HG02884 (cell line): ENCODE results near the gene CORO7.

Experiments
- ATAC-seq: cut with Tn5 transposase; IDR thresholded peaks from one replicate; pipeline ENCODE4 v1.9.1; 2021; ENCODE audit warnings: mild to moderate bottlenecking, moderate library complexity; ENCODE audit not compliant: unreplicated experiment

CORO7 gene

DNA sequence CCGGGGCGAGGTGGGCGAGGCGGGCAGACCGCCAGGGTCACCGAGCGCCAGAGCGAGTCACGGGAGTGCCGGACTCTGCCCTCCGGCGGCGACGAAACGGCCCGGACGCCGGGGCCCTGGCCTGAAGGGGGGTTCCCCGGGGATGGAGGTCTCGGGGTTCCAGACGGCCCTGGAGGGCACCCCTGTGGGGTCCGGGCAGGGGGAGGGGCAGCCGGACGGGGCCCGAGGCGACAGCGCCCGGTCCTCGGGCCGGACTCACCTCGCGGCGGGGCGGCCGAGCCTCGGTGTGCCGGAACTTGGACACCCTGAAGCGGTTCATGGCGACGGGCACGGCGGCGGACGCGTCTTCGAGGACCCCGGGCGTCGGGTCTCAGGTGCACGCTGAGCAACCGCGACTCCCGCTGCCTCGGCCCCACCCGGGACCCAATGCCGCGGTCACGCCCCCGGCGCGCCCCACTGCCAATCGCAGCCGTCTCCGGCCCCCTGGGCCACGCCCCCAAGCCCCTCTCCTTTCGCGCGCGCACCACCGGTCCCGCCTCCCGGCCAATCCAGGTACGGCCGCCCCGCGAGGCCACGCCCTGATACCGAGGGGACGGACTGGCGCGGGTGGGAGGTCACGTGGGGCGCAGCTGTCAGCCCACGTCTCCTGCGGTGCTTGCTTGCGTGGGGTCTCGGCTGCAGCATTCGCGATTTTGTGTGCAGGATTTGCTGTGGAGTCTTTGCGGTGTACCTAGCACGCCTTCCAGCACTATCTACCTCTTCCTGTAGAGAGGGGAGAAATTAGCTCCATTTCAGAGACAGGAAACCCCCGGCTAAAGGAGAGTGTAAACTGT lies at the start of gene CORO7:
CORO7 (minus strand) TSS at position 397 of the 833 bp plus-strand sequence; CDS start at position 319, 78 bp downstream.
- ATAC-seq, result peak; percentile 61

DNA sequence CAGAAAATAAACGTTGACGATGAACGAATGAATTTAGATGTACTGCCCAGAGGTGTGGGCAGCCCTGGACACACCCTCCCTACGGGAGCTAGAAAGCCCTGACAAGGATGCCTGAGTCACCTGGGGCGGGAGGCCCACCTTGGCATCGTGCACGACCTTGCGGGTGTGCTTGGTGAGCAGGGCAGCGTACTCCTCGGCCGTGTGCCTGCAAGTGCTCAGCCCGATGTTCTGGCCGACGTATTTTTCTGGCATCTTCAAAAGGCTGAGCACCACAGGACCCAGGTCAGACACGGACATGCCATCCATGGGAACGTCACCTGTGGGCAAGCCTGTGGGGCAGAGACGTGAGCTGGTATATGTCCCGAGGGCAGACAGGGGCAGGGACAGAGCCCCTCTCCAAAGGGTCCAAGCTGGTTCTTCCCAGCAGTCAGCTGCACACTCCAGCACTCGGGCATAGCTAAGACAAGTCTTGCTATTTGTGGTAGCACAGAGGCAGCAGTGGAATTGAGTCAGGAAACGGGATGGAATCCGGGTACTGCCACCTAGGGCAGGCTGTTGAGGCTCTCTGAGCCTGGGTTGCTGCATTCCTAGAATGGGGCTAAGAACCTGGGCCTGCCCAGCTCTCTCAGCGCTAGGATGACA lies 47.2 kb upstream of the CORO7 start:
- ATAC-seq, result no peak

DNA sequence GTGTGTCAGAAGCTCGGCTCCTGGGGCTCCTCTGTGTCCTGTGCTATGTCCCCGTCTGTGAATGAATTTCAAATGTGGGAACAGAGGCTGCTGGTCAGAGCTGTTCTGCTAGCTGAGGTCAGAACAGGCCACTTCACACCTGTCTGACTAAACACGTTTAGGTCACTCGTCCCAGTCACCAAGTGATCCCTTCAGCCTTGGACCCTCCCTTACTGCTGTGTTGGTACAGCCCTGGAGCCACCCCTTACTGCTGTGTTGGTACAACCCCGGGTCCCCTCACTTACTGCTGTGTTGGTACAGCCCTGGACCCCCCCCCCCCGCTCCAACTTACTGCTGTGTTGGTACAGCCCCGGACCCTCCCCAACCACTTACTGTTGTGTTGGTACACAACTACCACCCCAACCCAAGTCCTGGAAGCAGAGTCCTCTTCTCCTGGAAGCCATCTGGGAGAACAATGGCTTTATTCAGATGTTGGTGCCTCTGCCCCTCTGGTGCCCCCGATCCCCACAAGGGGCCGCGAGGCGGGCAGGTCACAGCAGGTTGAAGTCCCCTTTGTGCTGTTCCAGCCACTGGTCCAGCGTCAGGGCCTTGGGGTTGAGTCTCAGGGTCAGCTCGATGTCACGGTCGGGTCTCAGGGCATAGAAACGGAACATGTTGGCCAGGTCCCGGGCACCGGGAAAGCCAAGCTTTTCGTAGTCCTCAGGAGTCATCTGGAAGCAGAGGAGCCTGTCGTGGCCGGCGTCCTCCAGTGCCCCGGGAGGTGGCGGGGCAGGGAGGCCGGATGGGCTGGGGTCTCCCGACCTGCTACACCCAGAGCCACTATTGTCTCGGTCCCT lies 45.1 kb upstream of the CORO7 start:
- ATAC-seq, result no peak

DNA sequence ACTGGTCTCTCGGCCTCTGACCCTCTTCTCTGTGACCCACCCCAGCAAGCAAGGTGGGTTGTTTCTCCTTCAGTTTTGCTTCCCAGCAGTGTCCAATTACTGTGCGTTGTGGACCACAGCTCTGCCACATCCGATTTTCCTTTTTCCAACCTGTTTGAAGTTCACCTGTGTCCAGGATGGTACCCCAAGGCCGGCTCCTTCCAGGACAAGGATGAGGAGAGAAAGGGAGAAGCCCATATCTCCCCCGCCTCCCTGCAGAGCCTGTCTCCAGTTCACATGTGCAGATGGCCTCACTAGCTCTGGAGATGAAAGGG lies 44.5 kb upstream of the CORO7 start:
- no peak for ATAC-seq

DNA sequence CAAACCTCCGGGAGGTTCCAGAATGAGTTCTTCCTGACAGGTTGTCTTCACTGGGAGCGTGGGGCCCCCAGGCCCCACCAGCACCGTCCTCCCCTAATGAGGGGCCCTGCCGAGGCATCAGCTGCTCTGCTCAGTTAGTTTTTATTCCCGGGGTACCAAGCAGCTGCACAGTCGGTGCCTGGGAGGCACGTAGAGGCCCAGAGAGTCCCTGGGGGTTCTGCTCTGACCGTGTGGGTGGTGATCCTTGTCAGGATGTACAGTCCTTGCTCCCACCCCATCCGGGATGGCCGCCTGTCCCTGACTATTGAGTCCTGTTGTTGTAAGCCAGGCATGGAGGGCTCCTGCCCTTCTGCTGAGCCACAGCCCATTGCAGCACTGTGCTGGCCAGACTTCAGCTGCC lies 39.6 kb upstream of the CORO7 start:
- ATAC-seq, result no peak

DNA sequence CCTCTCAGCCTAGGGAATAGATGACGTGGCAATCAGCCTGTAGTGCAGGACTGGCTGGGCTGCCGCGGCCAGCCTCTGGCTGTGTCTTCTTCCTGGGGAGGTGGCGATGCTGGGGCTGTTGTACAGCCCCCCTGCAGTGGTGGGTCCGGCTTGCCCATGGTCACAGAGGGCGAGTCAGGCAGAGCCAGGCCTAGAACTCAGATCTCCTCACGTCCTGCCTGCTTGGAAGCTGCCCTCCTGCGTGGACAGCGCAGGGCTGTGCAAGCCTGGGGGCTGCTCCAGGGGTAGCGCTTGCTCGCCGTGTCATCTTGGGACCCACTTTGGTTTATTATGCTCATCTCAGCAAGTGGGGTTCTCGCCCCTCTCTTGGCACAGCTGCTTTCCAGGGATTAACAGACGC lies 38.7 kb upstream of the CORO7 start:
- no peak for ATAC-seq

DNA sequence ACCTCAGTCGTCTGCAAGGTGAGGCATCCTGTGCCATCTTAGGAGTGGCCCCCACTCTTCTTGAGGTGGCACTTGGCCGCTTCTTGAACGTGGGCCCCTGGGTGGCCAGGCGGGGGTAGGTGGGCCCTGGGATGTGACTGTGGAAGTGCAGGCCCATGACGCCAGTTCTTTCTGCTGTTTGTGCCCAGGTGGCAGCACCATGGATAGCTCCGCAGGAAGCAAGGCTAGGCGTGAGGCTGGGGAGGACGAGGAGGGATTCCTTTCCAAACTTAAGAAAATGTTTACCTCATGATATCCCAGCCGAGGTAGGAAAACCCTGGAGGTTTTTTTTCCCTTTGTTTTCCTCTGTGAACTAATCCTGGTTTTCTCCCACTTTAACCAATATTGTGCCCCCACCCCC lies 38.2 kb upstream of the CORO7 start:
- ATAC-seq, result no peak

DNA sequence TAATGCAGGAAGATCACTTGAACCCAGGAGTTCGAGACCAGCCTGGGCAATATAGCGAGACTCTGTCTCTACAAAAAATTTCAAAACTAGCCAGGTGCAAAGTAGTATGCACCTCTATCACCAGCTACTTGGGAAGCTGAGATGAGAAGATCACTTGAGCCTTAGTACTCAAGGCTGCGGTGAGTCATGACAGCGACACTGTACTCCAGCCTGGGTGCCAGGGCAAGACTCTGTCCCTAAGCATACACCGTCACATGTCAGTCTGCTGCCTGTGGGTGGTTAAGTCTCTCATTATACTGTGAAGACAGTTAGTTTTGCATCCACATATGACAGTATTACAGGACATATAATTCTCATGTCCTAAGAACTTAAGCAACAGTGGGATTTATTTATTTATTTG lies 36.3 kb upstream of the CORO7 start:
- ATAC-seq, result no peak

DNA sequence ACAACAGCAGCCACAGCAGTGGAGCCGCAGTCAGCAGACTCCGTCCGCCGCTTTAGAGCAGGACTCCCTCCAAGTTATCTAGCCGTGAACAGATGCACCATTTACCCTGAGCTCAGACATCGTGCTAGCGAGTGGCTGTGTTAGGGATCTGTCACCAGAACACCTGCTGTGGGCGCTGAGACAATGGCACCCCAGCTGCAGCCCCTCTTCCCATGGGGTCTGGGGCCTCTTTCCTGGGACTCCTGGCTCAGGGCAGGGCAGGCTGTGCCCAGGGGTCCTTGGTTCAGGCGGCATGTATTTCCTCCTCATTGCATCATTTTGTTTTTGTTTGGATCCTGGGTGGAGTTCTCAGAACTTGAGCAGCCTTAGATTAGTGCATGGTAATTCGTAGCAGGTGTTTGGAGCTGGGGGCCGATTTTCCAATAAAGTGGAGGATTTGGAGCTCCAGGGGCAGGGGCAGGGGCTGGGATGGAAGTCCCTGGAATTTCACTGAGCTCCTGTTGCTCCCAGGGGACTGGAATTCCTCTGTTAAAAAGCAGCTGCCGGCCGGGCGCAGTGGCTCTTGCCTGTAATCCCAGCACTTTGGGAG lies 34.6 kb upstream of the CORO7 start:
- no peak for ATAC-seq

DNA sequence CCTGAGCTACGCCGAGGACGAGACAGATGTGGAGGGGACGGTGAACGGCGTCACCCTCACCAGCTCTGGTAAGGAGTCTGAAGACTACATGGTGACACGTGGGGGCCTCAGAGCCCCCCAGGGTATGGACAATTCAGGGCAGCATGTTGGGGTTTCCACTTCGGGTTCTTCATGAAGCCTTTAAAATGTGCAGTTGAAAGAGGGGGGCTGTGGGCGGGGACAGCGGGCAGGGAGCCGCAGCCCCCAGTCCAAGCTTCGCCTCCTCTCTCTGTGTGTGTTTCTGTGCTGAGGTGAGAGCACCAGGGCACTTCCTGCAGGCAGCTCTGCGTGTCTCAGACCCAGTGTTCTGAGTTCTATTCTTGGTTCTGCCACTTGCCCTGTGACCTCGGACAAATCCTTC lies 34.0 kb upstream of the CORO7 start:
- no peak for ATAC-seq

DNA sequence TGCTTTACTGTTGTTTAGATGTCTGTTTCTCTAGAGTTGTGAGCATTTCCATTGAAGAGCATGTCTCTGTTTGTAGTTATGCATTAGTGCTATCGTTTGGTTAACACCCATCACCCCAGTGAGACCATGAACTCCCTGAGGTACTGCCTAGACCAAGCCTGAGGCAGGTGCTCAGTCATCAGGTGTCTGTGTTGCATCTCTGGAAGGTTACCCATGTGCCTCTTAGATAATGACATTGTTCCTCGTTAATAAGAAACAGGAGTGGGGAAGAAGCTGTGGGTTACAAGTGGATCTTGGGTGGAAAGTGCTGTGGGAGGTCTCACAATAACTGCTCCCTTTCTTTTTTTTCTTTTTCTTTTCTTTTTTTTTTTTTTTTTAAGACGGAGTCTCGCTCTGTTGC lies 27.6 kb upstream of the CORO7 start:
- ATAC-seq, result no peak

DNA sequence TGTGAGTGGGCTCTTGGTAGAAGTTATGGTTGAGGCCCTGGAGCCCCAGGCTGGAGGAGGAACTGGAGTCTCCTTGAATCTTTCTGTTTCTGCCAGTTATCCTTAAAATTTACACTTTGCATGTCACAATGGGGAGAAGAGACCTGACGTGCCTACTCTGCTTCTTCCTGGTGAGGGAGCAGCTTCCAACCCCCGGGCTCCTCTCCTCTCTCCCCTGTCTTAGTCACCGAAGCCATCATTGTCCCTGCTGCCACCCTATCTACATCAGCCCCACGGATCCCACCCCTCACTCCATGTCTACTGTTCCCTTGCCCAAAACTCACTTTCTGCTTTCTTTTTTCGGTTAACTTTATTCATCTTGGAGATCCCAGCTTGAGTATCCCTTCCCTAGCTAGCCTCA lies 26.9 kb upstream of the CORO7 start:
- no peak for ATAC-seq

DNA sequence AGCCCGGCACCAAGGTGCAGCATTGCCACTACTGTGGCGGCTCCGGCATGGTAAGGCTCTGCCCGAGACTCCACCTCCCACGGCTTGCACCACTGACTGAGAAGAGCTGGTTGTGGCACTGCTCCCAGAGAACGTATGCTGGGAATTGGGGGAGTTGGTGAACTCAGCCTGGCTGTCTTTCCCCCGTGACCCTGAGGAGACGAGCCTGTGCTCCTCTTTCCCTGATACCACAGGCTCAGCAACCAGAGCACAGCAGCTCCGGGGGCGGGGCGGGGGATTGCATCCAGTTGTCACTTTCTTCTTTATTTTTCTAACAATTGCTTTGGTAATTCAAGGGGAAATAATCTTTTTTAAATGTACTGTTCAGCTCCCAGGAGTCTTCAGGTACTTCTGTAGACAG lies 26.0 kb upstream of the CORO7 start:
- ATAC-seq, result no peak

DNA sequence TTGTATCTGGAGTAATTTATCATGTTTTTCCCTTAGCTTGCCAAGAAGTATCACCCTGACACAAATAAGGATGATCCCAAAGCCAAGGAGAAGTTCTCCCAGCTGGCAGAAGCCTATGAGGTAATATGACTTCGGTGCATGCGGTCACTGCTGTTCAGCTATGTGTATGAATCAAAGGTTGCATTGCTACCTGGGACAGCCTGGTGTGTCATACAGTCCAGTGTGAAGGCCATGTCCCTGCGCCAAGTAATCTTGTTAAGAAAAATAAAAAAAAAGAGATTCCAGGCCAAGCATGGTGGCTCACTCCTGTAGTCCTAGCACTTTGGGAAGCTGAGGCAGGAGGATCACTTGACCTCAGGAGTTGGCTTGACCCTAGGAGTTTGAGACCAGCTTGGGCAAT lies 21.0 kb upstream of the CORO7 start:
- ATAC-seq, result no peak

DNA sequence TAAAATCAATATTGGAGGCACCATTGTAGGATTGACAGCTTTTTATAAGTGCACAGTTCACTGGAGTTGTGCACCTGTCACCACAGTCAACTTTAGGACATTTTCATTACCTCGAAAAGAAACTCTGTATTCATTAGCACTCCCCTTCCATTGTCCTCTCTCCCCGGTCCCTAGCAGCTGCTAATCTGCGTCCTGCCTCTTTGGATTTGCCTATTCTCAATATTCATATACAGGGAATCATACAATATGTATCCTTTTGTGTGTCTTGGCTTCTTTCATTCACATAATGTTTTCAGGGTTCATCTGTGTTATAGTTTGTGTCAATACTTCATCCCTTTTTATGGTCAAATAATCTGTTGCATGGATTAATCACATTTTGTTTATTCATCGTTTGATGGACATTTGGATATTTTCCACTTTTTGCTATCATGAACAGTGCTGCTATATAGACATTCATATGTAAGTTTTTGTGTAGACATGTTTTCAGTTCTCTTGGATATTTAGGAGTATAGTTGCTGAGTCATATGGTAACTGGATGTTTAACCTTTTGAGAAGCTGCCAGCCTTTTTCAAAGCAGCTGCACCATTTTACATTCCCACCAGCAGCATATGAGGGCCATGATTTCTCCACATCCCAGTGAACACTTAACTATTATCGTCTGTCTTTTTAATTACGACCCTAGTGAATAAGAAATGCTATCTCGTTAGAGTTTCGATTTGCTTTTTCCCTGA lies 19.1 kb upstream of the CORO7 start:
- no peak for ATAC-seq

DNA sequence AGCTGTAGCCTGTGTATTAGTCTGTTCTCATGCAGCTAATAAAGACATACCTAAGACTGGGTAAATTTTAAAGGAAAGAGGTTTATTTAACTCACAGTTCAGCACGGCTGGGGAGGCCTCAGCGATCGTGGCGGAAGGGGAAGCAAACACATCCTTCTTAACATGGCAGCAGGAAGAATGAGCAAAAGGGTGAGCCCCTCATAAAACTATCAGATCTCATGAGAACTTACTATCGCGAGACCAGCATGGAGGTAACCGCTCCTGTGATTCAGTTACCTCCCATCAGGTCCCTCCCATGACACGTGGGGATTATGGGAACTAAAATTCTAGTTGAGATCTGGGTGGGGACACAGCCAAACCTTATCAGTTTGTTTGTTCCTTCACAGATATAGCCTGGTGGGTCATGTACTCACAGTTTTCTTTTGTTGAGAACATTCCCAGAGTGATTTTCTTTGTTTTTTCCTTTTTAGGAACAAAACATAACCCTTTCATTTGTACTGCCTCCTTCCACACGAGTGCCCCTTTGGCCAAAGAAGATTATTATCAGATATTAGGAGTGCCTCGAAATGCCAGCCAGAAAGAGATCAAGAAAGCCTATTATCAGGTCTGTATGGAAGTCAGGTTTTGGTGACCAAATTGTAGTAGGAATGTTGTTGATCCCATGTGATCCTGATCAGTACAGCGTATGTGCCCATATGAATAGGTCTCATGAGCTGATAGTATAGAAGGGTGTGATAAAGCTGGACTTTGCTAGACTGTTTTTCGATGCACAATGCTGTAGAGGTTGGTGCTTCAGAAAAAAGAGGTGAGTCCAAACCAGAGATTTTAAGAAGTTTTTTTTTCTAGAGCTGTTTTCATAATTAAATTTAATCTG lies 17.8 kb upstream of the CORO7 start:
- no peak for ATAC-seq

DNA sequence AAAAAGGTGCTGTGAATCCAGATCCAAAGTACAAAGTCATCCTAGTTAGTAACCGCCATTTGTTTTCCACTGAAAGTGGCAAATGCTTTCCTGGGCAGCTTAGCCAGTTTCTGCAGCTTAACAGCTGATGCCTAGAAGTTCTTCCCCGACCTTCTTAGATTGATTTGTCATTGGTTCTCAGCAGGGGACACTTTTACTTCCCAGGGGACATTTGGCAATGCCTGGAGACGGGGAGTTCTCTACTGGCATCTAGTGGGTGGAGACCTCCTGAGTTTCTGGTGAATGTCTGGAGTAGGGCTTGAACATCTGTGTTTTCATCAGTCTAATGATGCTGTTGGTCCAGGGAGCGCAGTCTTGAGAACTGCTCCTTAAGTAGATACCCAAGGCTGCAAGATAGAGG lies 16.8 kb upstream of the CORO7 start:
- ATAC-seq, result no peak

DNA sequence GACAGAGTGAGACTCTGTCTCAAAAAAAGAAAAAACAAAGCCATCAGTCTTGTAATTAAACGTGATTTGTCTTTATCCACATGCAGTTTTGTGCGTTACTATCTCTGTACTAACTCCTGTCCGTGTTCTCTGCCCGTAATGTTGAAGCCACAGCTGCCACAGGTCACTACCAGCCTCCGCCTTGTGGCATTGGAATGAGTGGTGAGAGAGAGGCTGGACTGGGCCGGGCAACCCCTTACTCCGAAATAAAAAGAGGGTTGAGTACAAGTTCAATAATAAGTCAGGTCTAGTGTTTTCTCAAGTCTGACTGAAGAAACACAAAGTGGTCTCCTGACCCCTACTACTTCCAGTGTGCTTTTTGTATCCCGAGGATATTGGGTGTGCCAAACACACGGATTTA lies 14.6 kb upstream of the CORO7 start:
- no peak for ATAC-seq

DNA sequence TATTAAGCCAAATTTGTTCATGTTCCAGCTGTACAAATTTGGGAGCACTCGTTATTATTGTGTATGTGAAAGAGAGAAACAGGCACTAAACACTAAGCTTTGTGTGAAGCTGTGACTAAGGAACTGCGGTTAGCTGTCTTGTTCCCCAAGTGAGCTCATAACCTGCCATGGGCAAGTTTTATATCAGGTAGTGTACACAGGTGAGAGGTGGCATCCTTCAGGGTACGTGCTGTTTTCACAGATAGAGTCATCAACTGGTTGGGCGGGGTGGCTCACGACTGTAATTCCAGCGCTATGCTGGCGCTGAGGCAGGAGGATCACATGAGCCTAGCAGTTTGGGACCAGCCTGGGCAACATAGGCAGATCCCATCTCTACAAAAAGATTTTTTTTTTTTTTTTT lies 12.1 kb upstream of the CORO7 start:
- ATAC-seq, result no peak
